ENCODE data around the gene CNTRL. TPM values are rescaled to one million over a fixed set of nuclear protein-coding genes. Genes with fewer than 3 reads are reported as not detected.

CNTRL gene
- total and polyA plus RNA-seq, 2 donors (not counting 1 experiment from before 2014, with no cell fraction given) = 3.8 to 6.8 TPM

DNA sequence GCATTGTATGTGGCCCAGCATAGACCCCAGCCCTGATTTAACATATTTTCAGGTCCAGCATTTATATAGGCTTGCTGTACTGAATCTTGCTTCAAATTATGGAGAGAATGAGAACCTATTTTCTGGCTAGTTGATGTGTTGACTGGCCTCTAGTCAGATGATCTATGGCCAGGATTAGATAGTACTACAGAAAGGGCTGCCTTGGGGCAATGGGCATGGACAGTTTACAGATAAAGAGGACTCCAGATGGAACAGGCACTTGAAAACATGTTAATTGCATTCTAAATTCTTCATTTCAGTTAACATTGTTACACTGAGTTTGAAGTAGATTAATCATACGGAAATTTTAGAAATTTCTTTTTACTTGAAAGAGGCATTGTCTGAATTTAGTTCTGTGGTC, 65.4 kb downstream of the CNTRL start:
- no peak overlapping the region for H3K4me2 ChIP-seq (ENCODE audit: extremely low read depth, insufficient read depth, low read length)
- no peaks in the 10 kb centered on the region for H4K20me1 ChIP-seq (ENCODE audit: control insufficient read depth, extremely low read depth, insufficient read depth, low read length)
- H3K9me3 ChIP-seq (ENCODE audit: control insufficient read depth, insufficient read depth, low read depth, low read length) = no peaks in the 10 kb centered on the region
- H3K4me3 ChIP-seq (replicated peaks in 1 of 4; ENCODE audit: control extremely low read depth in 1 of 4, insufficient read depth in 1 of 4, low read depth in 3 of 4, low read length in 4 of 4) = no peak overlapping the region
- H3K9ac ChIP-seq (ENCODE audit: insufficient read depth, low read length) = no peak overlapping the region
- no peak overlapping the region for H3K27ac ChIP-seq (ENCODE audit: insufficient read depth, low read length)
- H3K4me1 ChIP-seq (ENCODE audit: control insufficient read depth, extremely low read depth, insufficient read depth, low read length) = no peaks in the 10 kb centered on the region
- H2AFZ ChIP-seq (ENCODE audit: low read length) = no peak overlapping the region
- H3K36me3 ChIP-seq (ENCODE audit: control insufficient read depth, insufficient read depth, low read length) = peaks cover 5% of the 10 kb centered on the region
- no peaks in the 10 kb centered on the region for H3K27me3 ChIP-seq (ENCODE audit: control insufficient read depth, insufficient read depth, low read length)
- DNase-seq (ENCODE audit: low read depth in 2 of 2) = no peak
- no peaks in the 10 kb centered on the region for H3K79me2 ChIP-seq (ENCODE audit: control insufficient read depth, insufficient read depth, low read length)
- TF ChIP-seq EZH2 (IDR thresholded peaks at IDR 0.05; ENCODE audit: low read length, missing control alignments) = no peak
- TF ChIP-seq, protein P1, sequence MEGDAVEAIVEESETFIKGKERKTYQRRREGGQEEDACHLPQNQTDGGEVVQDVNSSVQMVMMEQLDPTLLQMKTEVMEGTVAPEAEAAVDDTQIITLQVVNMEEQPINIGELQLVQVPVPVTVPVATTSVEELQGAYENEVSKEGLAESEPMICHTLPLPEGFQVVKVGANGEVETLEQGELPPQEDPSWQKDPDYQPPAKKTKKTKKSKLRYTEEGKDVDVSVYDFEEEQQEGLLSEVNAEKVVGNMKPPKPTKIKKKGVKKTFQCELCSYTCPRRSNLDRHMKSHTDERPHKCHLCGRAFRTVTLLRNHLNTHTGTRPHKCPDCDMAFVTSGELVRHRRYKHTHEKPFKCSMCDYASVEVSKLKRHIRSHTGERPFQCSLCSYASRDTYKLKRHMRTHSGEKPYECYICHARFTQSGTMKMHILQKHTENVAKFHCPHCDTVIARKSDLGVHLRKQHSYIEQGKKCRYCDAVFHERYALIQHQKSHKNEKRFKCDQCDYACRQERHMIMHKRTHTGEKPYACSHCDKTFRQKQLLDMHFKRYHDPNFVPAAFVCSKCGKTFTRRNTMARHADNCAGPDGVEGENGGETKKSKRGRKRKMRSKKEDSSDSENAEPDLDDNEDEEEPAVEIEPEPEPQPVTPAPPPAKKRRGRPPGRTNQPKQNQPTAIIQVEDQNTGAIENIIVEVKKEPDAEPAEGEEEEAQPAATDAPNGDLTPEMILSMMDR (conservative IDR thresholded peaks at IDR 0.05 in 1 of 2, IDR thresholded peaks at IDR 0.05 in 1 of 2; ENCODE audit: low read depth in 1 of 2, low read length in 2 of 2) = no peak

DNA sequence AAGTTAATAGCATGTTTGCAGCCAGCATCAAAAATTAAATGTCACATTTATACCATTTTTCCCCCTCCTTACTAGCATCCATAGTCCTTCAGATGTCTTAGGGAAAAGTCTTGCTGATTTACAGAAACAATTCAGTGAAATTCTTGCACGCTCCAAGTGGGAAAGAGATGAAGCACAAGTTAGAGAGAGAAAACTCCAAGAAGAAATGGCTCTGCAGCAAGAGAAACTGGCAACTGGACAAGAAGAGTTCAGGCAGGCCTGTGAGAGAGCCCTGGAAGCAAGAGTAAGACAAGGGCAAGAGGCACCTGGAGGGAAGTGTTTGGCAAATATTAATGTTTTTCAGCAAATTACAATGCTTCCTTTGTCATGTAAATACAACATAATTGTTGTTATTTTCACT, 66.6 kb downstream of the CNTRL start:
- H3K9ac ChIP-seq (ENCODE audit: insufficient read depth, low read length) = no peak overlapping the region
- no peak for DNase-seq (ENCODE audit: low read depth in 2 of 2)
- no peaks in the 10 kb centered on the region for H3K27me3 ChIP-seq (ENCODE audit: control insufficient read depth, insufficient read depth, low read length)
- no peaks in the 10 kb centered on the region for H3K4me1 ChIP-seq (ENCODE audit: control insufficient read depth, extremely low read depth, insufficient read depth, low read length)
- no peaks in the 10 kb centered on the region for H3K79me2 ChIP-seq (ENCODE audit: control insufficient read depth, insufficient read depth, low read length)
- peaks cover 5% of the 10 kb centered on the region for H3K36me3 ChIP-seq (ENCODE audit: control insufficient read depth, insufficient read depth, low read length)
- TF ChIP-seq EZH2 (IDR thresholded peaks at IDR 0.05; ENCODE audit: low read length, missing control alignments) = no peak
- TF ChIP-seq, protein P1 (conservative IDR thresholded peaks at IDR 0.05 in 1 of 2, IDR thresholded peaks at IDR 0.05 in 1 of 2; ENCODE audit: low read depth in 1 of 2, low read length in 2 of 2) = no peak
- H3K27ac ChIP-seq (ENCODE audit: insufficient read depth, low read length) = no peak overlapping the region
- H4K20me1 ChIP-seq (ENCODE audit: control insufficient read depth, extremely low read depth, insufficient read depth, low read length) = no peaks in the 10 kb centered on the region
- H3K9me3 ChIP-seq (ENCODE audit: control insufficient read depth, insufficient read depth, low read depth, low read length) = no peaks in the 10 kb centered on the region
- no peak overlapping the region for H3K4me3 ChIP-seq (replicated peaks in 1 of 4; ENCODE audit: control extremely low read depth in 1 of 4, insufficient read depth in 1 of 4, low read depth in 3 of 4, low read length in 4 of 4)
- no peak overlapping the region for H2AFZ ChIP-seq (ENCODE audit: low read length)
- H3K4me2 ChIP-seq (ENCODE audit: extremely low read depth, insufficient read depth, low read length) = no peak overlapping the region

- Histone ChIP-seq H3K4me2 (ENCODE audit: extremely low read depth, insufficient read depth, low read length) (no peak overlapping the region), H4K20me1 (ENCODE audit: control insufficient read depth, extremely low read depth, insufficient read depth, low read length) (no peaks in the 10 kb centered on the region), H3K9ac (ENCODE audit: insufficient read depth, low read length) (no peak overlapping the region), H3K27ac (ENCODE audit: insufficient read depth, low read length) (no peak overlapping the region), H3K36me3 (ENCODE audit: control insufficient read depth, insufficient read depth, low read length) (peaks cover 5% of the 10 kb centered on the region), H3K27me3 (ENCODE audit: control insufficient read depth, insufficient read depth, low read length) (no peaks in the 10 kb centered on the region), H3K79me2 (ENCODE audit: control insufficient read depth, insufficient read depth, low read length) (no peaks in the 10 kb centered on the region), H3K4me1 (ENCODE audit: control insufficient read depth, extremely low read depth, insufficient read depth, low read length) (no peaks in the 10 kb centered on the region), H3K4me3 (replicated peaks in 1 of 4; ENCODE audit: control extremely low read depth in 1 of 4, insufficient read depth in 1 of 4, low read depth in 3 of 4, low read length in 4 of 4) (no peak overlapping the region), H2AFZ (ENCODE audit: low read length) (no peak overlapping the region), H3K9me3 (ENCODE audit: control insufficient read depth, insufficient read depth, low read depth, low read length) (no peaks in the 10 kb centered on the region)
- no peak for DNase-seq (ENCODE audit: low read depth in 2 of 2)
- TF ChIP-seq EZH2 (IDR thresholded peaks at IDR 0.05; ENCODE audit: low read length, missing control alignments) = no peak
- TF ChIP-seq, protein P1 (conservative IDR thresholded peaks at IDR 0.05 in 1 of 2, IDR thresholded peaks at IDR 0.05 in 1 of 2; ENCODE audit: low read depth in 1 of 2, low read length in 2 of 2) = no peak
Measured at GRCh38 chr9:121141706-121142105, 67.0 kb downstream of the CNTRL start.
